Endothelial cell (in vitro differentiated cells): ENCODE measurements around the gene CSTA. TPM values are rescaled to one million over a fixed set of nuclear protein-coding genes. Genes with fewer than 3 reads are reported as not detected.

ENCODE experiments used
- DNase-seq: peaks from one replicate; pipeline ENCODE4 v3.0.0; 2021; ENCODE audit warnings: low spot score
- H3K27ac Mint-ChIP-seq: one replicate; pipeline ENCODE4 v1.8.0; 2021; ENCODE audit warnings: mixed read lengths, inconsistent platforms; ENCODE audit not compliant: unreplicated experiment
- H3K27me3 Mint-ChIP-seq: one replicate; pipeline ENCODE4 v1.8.0; 2021; ENCODE audit warnings: mild to moderate bottlenecking, moderate library complexity, mixed read lengths, inconsistent platforms; ENCODE audit not compliant: unreplicated experiment
- H3K36me3 Mint-ChIP-seq: one replicate; pipeline ENCODE4 v1.8.0; 2021; ENCODE audit warnings: mild to moderate bottlenecking, low read depth, mixed read lengths, inconsistent platforms; ENCODE audit not compliant: unreplicated experiment
- H3K4me1 Mint-ChIP-seq: one replicate; pipeline ENCODE4 v1.8.0; 2021; ENCODE audit warnings: mild to moderate bottlenecking, mixed read lengths, inconsistent platforms; ENCODE audit not compliant: unreplicated experiment
- H3K4me3 Mint-ChIP-seq: one replicate; pipeline ENCODE4 v1.8.0; 2021; ENCODE audit warnings: mild to moderate bottlenecking, mixed read lengths, inconsistent platforms; ENCODE audit not compliant: unreplicated experiment
- H3K9me3 Mint-ChIP-seq: one replicate; pipeline ENCODE4 v1.8.0; 2021; ENCODE audit warnings: mixed read lengths, inconsistent platforms; ENCODE audit not compliant: unreplicated experiment
- total RNA-seq: library from RNA; stranded (reverse); fragmentation: NEBNext Ultra II Directional; extraction: Animal tissue kit (Norgen Biotek cat#: 25700); gene quantifications from one replicate; pipeline ENCODE4 v1.2.1, GENCODE V29; 2021; ENCODE audit not compliant: unreplicated experiment
- TF ChIP-seq, protein P1 (sequence below): fragments of 200-600 bp; sonication (generic); IDR thresholded peaks from one replicate; pipeline ENCODE4 v1.5.0; 2021; ENCODE audit warnings: antibody characterized with exemption; ENCODE audit not compliant: unreplicated experiment

The CSTA gene
- total RNA-seq, 1 donor from 2014 or later, result not detected

DNA sequence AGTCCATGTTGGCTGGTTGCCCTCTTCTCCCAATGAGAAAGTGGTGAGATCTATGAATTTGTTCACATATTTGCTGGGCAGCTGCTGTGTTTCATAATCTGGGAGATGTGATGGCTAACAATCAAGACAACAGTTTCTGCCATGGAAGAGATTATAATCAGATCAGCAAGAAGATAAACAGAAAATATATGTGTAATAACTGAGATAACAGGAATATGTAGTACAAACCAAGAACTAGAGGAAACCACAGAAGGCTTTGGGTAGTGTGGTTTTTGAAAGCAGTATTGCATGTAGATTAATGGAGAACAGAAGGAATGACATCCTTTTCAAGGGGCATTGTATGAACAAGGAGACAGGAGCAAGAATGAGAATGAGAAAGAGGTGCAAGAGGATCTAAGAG, 12.2 kb upstream of the CSTA start:
- DNase-seq, result no peak
- Mint-ChIP-seq H3K27me3 (no peaks in the 10 kb centered on the region), H3K27ac (no peak overlapping the region), H3K4me1 (no peaks in the 10 kb centered on the region), H3K36me3 (no peaks in the 10 kb centered on the region), H3K9me3 (no peaks in the 10 kb centered on the region), H3K4me3 (no peak overlapping the region)
- TF ChIP-seq, protein P1, sequence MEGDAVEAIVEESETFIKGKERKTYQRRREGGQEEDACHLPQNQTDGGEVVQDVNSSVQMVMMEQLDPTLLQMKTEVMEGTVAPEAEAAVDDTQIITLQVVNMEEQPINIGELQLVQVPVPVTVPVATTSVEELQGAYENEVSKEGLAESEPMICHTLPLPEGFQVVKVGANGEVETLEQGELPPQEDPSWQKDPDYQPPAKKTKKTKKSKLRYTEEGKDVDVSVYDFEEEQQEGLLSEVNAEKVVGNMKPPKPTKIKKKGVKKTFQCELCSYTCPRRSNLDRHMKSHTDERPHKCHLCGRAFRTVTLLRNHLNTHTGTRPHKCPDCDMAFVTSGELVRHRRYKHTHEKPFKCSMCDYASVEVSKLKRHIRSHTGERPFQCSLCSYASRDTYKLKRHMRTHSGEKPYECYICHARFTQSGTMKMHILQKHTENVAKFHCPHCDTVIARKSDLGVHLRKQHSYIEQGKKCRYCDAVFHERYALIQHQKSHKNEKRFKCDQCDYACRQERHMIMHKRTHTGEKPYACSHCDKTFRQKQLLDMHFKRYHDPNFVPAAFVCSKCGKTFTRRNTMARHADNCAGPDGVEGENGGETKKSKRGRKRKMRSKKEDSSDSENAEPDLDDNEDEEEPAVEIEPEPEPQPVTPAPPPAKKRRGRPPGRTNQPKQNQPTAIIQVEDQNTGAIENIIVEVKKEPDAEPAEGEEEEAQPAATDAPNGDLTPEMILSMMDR, result no peak

DNA sequence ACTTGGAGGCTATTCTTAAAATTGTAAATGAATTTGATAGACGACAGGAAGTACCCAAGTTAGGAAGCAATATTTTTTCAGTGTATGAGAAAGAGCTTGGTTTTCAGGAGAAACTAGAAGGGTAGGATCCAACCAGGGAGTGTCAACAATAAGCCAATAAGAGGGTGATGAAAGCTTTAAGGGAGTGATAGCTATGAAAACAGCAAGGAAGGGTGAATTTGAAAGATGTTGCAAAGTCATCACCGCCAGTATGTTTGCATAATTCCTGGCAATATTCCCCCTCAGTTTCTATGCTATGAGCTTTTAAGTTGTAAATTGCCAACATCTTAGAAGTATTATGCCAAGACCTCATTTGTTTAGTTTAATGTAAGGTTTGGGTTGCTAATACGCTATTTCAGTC, 11.8 kb upstream of the CSTA start:
- Mint-ChIP-seq H3K4me1 (no peaks in the 10 kb centered on the region), H3K36me3 (no peaks in the 10 kb centered on the region), H3K4me3 (no peak overlapping the region), H3K27ac (no peak overlapping the region), H3K9me3 (no peaks in the 10 kb centered on the region), H3K27me3 (no peaks in the 10 kb centered on the region)
- TF ChIP-seq, protein P1, result no peak
- no peak for DNase-seq

GRCh38 chr3:122314228-122314876, 10.7 kb upstream of the CSTA start:
- TF ChIP-seq, protein P1, result no peak
- H3K4me1 Mint-ChIP-seq, result no peaks in the 10 kb centered on the region
- H3K36me3 Mint-ChIP-seq, result no peaks in the 10 kb centered on the region
- no peak overlapping the region for H3K27ac Mint-ChIP-seq
- DNase-seq, result no peak
- H3K4me3 Mint-ChIP-seq, result no peak overlapping the region
- H3K27me3 Mint-ChIP-seq, result no peaks in the 10 kb centered on the region
- no peaks in the 10 kb centered on the region for H3K9me3 Mint-ChIP-seq

DNA sequence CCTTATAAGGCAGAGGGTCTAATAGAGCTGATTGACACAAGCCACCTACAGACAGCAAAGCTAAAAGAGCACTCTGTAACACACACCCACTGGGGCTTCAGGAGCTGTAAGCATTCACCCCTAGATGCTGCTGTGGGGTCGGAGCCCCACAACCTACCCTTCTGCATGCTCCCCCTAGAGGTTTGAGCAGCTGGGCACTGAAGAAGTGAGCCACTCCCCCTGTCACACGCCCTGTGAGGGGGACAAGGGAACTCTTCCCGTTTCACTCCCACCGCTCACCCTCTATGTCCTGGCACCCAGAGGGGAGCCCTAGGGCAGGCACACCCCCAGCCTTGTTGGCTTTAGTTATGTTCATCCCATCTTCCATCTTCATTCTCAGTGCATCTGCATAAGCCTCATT, 9.4 kb upstream of the CSTA start:
- Mint-ChIP-seq H3K27me3 (no peaks in the 10 kb centered on the region), H3K4me3 (no peak overlapping the region), H3K27ac (no peak overlapping the region), H3K4me1 (no peaks in the 10 kb centered on the region), H3K9me3 (no peaks in the 10 kb centered on the region), H3K36me3 (no peaks in the 10 kb centered on the region)
- no peak for DNase-seq
- TF ChIP-seq, protein P1, result no peak

GRCh38 chr3:122316368-122316767, 8.7 kb upstream of the CSTA start:
- no peak for DNase-seq
- Mint-ChIP-seq H3K4me1 (no peaks in the 10 kb centered on the region), H3K4me3 (no peak overlapping the region), H3K36me3 (no peaks in the 10 kb centered on the region), H3K27me3 (no peaks in the 10 kb centered on the region), H3K9me3 (no peaks in the 10 kb centered on the region), H3K27ac (no peak overlapping the region)
- TF ChIP-seq, protein P1, result no peak
